A673 (cell line): Measurements from ENCODE around the gene KHDRBS1. TPM values are rescaled to one million over a fixed set of nuclear protein-coding genes. Genes with fewer than 3 reads are reported as not detected.

Experiments used
- BruUV-seq: library from RNA; stranded (reverse); fragments of 400-500 nt; replicated peaks from 2 replicates; lab custom pipeline; 2021; lab: Mats Ljungman, UMichigan
- CTCF ChIA-PET: fragments of 300-600 bp; sonication (Branson Sonifier 250); formaldehyde crosslinking; loops from one replicate; lab custom pipeline; 2022; ENCODE audit warnings: antibody characterized with exemption; lab: Charles Lee
- POLR2A ChIA-PET: fragments of 300-600 bp; sonication (Branson Sonifier 250); formaldehyde crosslinking; loops from one replicate; lab custom pipeline; 2022; ENCODE audit warnings: antibody characterized with exemption; ENCODE audit not compliant: low non-redundant PET; lab: Charles Lee
- DNase-seq: peaks from one replicate; pipeline ENCODE4 v3.0.0-alpha.2; 2015; ENCODE audit warnings: low spot score
- H3K27ac ChIP-seq: fragments of 200-600 bp; sonication (generic); 2 replicates; pipeline ENCODE4 v1.5.1; 2016; ENCODE audit warnings: mixed run types, low read depth, mild to moderate bottlenecking, mixed read lengths, antibody characterized with exemption, low read length; ENCODE audit not compliant: poor library complexity, severe bottlenecking
- H3K27me3 ChIP-seq: fragments of 200-600 bp; sonication (generic); replicated peaks from 2 replicates; pipeline ENCODE4 v1.6.1; 2017; ENCODE audit warnings: mixed run types, low read depth, mild to moderate bottlenecking, mixed read lengths, antibody characterized with exemption, low read length; ENCODE audit not compliant: insufficient read depth, poor library complexity
- H3K36me3 ChIP-seq: fragments of 200-600 bp; sonication (generic); 2 replicates; pipeline ENCODE4 v1.6.1; 2016; ENCODE audit warnings: mixed run types, mild to moderate bottlenecking, mixed read lengths, antibody characterized with exemption, low read length; ENCODE audit not compliant: insufficient read depth, poor library complexity, severe bottlenecking
- H3K4me1 ChIP-seq: fragments of 200-600 bp; sonication (generic); 2 replicates; pipeline ENCODE4 v1.6.1; 2017; ENCODE audit warnings: mixed run types, mild to moderate bottlenecking, mixed read lengths, antibody characterized with exemption, low read length; ENCODE audit not compliant: insufficient read depth, poor library complexity, severe bottlenecking
- H3K4me3 ChIP-seq: fragments of 200-600 bp; sonication (generic); 2 replicates; pipeline ENCODE4 v1.5.1; 2016; ENCODE audit warnings: low read depth, mixed run types, mild to moderate bottlenecking, mixed read lengths, low read length; ENCODE audit not compliant: poor library complexity, severe bottlenecking
- H3K9me3 ChIP-seq: fragments of 200-600 bp; sonication (generic); 2 replicates; pipeline ENCODE4 v1.6.1; 2016; ENCODE audit warnings: mixed run types, low read depth, mild to moderate bottlenecking, mixed read lengths, antibody characterized with exemption, low read length; ENCODE audit not compliant: poor library complexity, severe bottlenecking
- EZH2 ChIP-seq: fragments of 200-600 bp; sonication (generic); IDR thresholded peaks from 2 replicates; pipeline ENCODE4 v1.6.1; 2017; ENCODE audit warnings: borderline replicate concordance, low read depth, mild to moderate bottlenecking, mixed read lengths, antibody characterized with exemption, low read length; ENCODE audit not compliant: poor library complexity, severe bottlenecking
- intact Hi-C: fragments of 100-400 bp; cut with micrococcal nuclease; formaldehyde crosslinking; loops from one replicate; pipeline ENCODE4 v1.10.0; 2022; ENCODE audit not compliant: unreplicated experiment
- total RNA-seq: library from RNA; stranded (reverse); gene quantifications from 2 replicates; pipeline ENCODE4 v1.2.3, GENCODE V29; 2021
- TF ChIP-seq, protein P1 (sequence below): fragments of 300-800, 200-600 bp; sonication (generic); conservative IDR thresholded peaks from 2 replicates; pipeline ENCODE4 v1.5.1; 2017; ENCODE audit warnings: low read depth, mild to moderate bottlenecking, antibody characterized with exemption, low read length, moderate library complexity, mixed read lengths

Gene KHDRBS1
- total RNA-seq, 1 experiment from 2014 or later = 226 TPM

DNA sequence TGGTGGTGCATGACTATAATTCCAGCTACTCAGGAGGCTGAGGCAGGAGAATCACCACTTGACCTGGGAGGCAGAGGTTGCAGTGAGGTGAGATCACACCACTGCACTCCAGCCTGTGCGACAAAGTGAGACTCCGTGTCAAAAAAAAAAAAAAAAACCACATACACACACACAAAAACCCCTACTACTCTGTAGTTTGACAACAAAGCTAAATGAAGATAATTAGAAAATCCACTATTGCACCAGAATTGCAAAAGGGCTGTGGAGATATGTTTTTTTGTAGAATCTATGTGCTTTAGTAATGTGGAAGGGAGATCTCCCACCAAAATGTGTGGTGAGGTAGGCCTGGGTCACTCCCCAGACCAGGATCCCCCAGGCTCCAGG lies 32.2 kb upstream of the KHDRBS1 start:
- intact Hi-C loops = no loop called here
- H3K9me3 ChIP-seq = no peaks in the 10 kb centered on the region
- POLR2A ChIA-PET = no interaction called here
- H3K4me3 ChIP-seq = no peak overlapping the region
- no peak for DNase-seq
- H3K36me3 ChIP-seq = no peaks in the 10 kb centered on the region
- peaks cover 26% of the 10 kb centered on the region for H3K4me1 ChIP-seq
- TF ChIP-seq, protein P1, sequence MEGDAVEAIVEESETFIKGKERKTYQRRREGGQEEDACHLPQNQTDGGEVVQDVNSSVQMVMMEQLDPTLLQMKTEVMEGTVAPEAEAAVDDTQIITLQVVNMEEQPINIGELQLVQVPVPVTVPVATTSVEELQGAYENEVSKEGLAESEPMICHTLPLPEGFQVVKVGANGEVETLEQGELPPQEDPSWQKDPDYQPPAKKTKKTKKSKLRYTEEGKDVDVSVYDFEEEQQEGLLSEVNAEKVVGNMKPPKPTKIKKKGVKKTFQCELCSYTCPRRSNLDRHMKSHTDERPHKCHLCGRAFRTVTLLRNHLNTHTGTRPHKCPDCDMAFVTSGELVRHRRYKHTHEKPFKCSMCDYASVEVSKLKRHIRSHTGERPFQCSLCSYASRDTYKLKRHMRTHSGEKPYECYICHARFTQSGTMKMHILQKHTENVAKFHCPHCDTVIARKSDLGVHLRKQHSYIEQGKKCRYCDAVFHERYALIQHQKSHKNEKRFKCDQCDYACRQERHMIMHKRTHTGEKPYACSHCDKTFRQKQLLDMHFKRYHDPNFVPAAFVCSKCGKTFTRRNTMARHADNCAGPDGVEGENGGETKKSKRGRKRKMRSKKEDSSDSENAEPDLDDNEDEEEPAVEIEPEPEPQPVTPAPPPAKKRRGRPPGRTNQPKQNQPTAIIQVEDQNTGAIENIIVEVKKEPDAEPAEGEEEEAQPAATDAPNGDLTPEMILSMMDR = no peak
- TF ChIP-seq EZH2 = no peak
- no peak overlapping the region for H3K27ac ChIP-seq
- CTCF ChIA-PET = interaction anchor here (0.5 to 0.7 kb wide), 2 partner anchors 24 to 25 kb away, joined by 3 to 14 read pairs; no protein-coding TSS in a partner anchor
- BruUV-seq = no TSS peak
- H3K27me3 ChIP-seq = no peaks in the 10 kb centered on the region

DNA sequence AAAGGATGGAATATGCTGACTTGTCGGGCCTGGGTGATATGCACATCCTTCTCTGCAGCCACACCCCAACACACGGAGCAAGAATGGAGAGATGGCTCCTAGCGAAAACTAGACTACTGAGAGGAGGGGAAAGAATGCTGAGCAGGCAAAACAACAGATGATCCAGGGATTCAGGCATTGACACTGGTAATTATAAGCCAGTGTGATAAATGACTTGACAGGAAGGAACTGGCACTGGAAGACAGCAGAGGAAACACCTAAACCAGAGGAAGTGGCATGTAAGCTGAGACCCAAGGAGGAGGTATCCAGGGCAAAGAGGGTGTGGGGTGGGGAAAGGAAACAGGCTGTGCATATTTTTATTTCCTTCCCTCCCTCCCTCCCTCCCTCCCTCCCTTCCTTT lies 31.7 kb upstream of the KHDRBS1 start:
- Histone ChIP-seq H3K27me3 (no peaks in the 10 kb centered on the region), H3K4me1 (peaks cover 26% of the 10 kb centered on the region), H3K27ac (no peak overlapping the region), H3K9me3 (no peaks in the 10 kb centered on the region), H3K36me3 (no peaks in the 10 kb centered on the region), H3K4me3 (no peak overlapping the region)
- TF ChIP-seq EZH2 = no peak
- TF ChIP-seq, protein P1 = no peak
- intact Hi-C loops = no loop called here
- no TSS peak for BruUV-seq
- CTCF ChIA-PET = interaction anchor here (0.5 kb wide), 1 partner anchor 23 kb away, joined by 3 read pairs; no protein-coding TSS in a partner anchor
- DNase-seq = peak; percentile 46
- POLR2A ChIA-PET = no interaction called here

DNA sequence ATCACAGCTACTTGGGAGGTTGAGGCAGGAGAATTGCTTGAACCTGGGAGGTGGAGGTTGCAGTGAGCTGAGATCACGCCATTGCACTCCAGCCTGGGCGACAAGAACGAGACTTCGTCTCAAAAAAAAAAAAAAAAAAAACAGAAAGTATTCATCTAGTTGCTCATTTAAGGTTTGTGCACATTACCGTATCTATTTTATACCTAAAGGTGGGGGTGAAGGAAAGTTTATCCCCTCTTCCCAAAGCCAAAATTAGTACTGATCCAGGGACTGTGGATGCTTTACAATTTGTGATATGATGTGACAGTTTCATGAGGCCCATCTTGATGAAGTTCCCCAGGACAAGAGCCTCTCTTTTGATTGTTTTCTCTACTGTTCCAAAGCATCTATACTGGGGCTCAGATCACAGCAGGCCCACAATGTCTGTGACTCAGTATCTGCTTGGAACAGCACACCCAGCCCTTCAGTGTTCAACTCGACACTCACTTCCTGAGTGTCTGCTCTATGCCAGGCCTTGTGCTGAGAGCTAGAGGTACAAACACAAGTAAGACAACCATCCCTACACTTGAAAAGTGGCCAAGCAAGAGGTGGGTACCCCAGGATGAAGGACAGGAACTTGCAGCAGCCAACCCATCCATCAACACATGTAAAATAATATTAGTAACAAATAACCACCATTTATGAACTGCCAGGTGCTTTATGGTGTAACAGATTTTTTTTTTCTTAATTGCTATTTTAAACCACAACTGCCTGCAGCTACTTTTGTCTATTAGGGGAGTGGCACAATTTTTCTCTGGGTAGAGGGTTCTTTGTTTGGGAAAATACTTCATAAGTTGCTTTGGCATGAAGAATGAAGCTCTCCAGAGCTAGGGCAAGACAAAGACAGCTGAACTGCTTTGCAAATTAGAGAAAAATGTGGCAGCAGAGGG lies 29.0 kb upstream of the KHDRBS1 start:
- no TSS peak for BruUV-seq
- Histone ChIP-seq H3K27me3 (no peaks in the 10 kb centered on the region), H3K4me1 (peaks cover 26% of the 10 kb centered on the region), H3K4me3 (no peak overlapping the region), H3K36me3 (no peaks in the 10 kb centered on the region), H3K9me3 (no peaks in the 10 kb centered on the region), H3K27ac (peak overlapping the region; percentile 66)
- TF ChIP-seq, protein P1 = no peak
- TF ChIP-seq EZH2 = no peak
- DNase-seq = no peak
- ChIA-PET POLR2A (no interaction called here), CTCF (no interaction called here)
- intact Hi-C loops = no loop called here
